T-helper 1 cell (primary cell): Measurements from ENCODE around the gene ZNF750.
A peak's percentile ranks its signal among the peaks of the same experiment; 100 is the strongest.

ENCODE experiments used
- DNase-seq, 5 donors: peaks; one replicate each; pipeline ENCODE4 v3.0.0-alpha.2; 2012 to 2020

ZNF750 gene

DNA sequence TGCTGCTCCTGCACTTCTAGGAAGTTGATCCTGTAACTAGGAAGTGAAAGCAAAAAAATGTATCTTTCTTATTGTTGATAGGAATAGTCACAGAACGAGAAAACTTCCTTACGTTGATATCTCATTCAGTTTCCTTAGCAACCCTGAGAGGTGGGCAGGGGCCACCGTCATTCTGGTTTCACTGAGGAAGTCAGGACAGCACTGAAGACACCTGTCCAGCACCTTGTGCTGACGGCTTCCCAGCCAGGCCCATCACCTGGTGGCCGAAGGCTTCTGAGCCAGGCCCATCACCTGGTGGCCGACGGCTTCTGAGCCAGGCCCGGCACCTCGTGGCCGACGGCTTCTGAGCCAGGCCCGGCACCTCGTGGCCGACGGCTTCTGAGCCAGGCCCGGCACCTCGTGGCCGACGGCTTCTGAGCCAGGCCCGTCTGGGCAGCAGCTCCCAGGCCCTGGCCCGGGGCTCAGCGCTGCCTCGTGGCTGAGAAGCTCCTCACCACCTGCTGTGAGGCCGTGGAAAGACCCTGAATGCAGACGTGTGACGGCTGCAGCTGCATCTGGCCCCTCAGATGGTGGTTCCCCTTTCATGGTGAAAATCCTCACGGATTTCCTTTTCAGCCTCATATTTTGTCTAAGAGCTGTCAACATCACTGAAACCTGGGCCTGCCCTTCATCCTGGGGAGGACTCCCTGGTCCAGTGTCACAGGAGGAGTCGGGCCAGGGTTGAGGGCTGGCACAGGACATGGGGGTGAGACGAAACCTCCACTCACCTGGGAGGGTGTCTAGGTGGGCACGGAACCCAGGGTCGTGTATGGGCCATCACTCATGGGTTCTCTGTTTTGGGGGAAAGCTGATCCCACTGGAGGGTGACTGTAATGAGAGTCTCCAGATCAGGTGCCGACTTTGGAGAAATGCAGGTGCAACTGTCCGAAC is 33.0 kb upstream of the ZNF750 start:
- DNase-seq = no peak

GRCh38 chr17:82871776-82872561 is 32.1 kb upstream of the ZNF750 start:
- no peak for DNase-seq

- peak in 1 of 5 donors; percentile 39 for DNase-seq
Observed at GRCh38 chr17:82871056-82871775, 31.4 kb upstream of the ZNF750 start.

GRCh38 chr17:82870541-82870940 is 30.7 kb upstream of the ZNF750 start:
- no peak for DNase-seq

- DNase-seq = no peak
Observed at GRCh38 chr17:82870091-82870491, 30.3 kb upstream of the ZNF750 start.

DNA sequence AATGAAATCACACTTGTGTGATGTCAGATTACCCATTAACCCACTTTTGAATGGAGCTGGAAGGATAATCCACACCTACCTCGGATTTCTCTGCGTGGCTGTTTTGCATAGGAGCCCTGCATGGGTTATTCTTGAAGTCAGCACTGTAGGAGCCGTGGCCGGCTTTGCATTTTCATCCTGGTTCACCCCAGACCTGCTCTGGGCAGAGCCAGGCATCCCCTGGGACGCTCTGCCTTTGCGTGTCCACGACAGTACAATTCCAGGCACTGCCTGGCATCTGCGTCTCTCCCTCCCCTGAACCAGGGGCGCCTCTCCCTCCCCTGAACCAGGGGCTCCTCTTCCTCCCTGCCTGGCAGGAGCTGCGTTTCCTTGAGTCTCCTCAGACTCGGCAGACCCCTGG is 29.7 kb upstream of the ZNF750 start:
- DNase-seq = no peak

GRCh38 chr17:82868715-82869131 is 28.9 kb upstream of the ZNF750 start:
- DNase-seq = no peak

DNA sequence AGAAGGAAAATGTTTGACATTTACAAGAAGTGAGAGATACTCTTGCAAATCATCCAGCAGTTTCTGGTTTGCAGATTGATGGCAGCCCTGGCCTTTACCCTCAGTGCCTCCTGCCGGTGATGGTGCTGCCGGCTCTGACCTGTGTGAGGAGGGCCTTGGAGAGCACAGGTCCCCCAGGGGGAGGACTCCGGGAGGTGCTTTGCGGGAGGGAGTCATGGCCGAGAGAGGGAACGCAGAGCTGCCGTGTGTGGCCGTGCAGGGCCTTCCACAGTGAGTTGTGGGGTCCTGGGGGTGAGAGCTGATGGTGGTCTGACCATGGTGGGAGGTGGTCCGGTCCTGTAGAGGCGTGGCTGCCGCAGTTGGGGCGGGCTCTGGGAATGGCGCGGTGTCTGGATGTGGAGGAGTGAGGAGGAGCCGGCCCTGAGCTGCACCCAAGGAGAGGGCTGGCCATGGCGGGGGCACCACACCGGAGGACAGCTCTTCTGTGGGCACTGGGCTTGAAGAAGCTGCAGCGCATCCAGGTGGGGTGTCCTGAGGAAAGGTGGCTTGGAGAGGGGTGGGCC is 28.0 kb upstream of the ZNF750 start:
- no peak for DNase-seq

DNA sequence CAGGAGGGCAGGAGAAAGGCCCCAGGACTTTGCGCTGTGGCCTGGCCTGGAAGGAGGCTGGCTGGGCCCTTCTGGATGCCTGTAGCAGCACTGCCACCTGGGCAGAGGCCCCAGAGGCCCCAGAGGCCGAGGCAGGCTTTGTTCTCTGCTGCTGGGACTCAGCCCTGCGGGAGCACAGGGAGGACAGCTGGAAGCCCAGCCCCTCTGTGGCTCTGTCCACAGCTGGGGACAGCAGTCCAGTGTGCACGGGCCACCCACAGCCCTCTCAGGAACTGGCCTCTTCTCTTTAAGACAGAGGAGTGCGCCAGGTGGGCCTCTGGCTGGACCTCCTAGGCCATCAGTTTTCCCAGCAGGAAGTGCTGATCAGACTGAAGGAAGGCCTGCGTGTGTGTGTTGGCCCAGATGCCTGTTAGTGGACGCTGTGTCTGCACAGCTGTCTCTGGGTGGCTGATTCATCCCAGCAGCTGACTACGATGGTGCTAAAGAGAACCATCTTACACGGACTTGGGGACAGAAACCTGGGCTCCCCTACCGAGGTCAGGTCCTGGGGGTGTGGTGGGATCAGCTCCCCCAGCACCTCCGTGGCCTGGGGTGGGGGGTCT is 26.9 kb upstream of the ZNF750 start:
- no peak for DNase-seq

- no peak for DNase-seq
Observed at GRCh38 chr17:82865774-82866395, 26.1 kb upstream of the ZNF750 start.

- DNase-seq = no peak
Observed at GRCh38 chr17:82865274-82865673, 25.5 kb upstream of the ZNF750 start.

DNA sequence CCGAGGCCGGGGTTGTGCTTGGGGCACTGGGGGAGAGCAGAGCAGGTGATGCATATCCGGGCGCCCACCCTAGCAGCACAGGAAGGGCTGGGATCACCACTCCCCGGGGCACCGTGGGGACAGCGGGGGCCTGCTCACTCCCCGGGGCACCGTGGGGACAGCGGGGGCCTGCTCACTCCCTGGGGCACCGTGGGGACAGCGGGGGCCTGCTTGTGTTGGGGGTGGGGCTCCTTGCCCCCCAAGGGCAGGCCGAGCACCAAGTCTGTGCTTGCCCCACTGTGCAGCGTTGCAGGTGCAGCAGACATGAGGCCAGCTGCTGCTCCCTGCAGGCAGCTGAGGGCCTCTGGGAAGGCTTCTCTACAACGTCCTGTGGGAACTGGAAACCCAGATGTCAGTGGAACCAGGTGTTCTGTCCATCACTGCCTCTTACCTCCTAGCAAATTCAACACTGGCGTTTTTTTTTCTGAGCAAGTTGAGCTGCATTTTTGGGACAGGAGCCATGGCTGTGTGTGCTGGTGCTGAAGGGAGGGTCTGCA is 25.0 kb upstream of the ZNF750 start:
- no peak for DNase-seq

- DNase-seq = peak; percentile 67 to 96 (median 82)
Observed at GRCh38 chr17:82863941-82864712, 24.3 kb upstream of the ZNF750 start.

DNA sequence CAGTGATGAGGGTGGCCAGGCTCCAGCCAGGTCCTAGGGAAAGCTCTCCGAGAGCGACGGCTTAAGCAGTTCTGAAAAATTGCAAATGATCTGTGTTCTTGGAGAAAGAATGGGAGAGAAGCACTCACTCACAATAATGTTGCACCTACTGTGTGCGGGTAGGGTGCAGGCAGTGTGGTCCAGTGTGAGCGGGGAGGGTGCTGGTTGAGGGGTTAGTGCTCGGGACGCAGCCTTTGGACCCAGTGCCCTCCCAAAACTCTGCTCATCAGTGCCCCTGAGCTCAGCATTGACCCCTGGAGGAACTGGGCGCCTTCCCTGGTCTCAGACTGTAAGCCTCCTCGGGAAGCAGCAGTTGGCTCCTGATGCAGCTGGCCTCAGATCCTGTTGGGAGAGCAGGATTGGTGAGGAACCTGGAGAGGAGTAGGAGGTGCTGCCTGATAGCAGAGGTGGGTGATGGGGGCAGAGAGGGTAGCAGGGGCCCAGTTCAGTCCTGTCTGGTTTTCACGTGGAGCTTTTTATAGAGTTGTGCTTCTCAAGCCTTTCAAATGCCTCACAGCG is 23.6 kb upstream of the ZNF750 start:
- DNase-seq = no peak

DNA sequence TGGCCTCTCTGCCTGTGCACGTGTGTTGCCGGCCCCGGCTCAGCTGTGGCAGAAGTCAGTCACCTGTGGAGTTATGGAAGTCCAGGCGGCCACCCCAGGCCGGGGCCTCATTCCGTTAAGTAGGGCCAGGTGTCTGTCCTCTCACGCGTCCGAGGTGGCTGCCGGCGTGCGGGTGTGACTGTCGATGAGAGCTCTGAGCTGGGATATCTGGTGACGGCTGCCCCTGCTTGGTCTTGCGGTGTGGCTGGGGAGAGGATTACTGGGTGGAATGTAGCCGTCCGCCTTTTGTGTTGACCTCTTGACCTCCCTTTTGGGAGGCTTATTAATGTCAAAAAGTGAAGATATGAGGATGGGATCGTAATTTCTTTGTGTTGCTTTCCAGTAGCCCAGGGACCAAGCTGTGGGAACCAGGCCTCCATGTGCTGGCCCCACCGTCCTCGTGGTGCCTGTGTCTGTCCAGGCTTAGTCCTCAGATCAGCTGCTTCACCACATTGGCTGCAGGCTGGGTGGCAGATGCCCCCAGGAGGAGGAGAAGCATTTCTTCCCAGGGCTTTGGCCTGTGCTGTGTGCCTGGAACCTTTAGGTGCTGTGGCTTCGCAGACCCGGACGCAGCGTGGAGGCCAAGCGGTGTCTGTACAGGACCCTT is 23.0 kb upstream of the ZNF750 start:
- no peak for DNase-seq

- no peak for DNase-seq
Observed at GRCh38 chr17:82862191-82862590, 22.4 kb upstream of the ZNF750 start.

GRCh38 chr17:82861393-82861775 is 21.6 kb upstream of the ZNF750 start:
- no peak for DNase-seq

- no peak for DNase-seq
Observed at GRCh38 chr17:82860606-82861392, 21.0 kb upstream of the ZNF750 start.
